ENCODE measurements around the gene WNK4.

The WNK4 gene

GRCh38 chr17:42841975-42842685 lies 61.7 kb downstream of the WNK4 start:
- no peak for DNase-seq (ENCODE audit: low spot score)

GRCh38 chr17:42843358-42843934 lies 63.0 kb downstream of the WNK4 start:
- peak; percentile 33 for DNase-seq (ENCODE audit: low spot score)

GRCh38 chr17:42844271-42844670 lies 63.9 kb downstream of the WNK4 start, which contains the start of gene AOC2:
Gene AOC2 (plus strand): TSS chr17:42844580. CDS start chr17:42844627, 47 bp downstream.
- DNase-seq (ENCODE audit: low spot score) = no peak

- no peak for DNase-seq (ENCODE audit: low spot score)
These were observed 64.5 kb downstream of the WNK4 start for GRCh38 chr17:42844761-42845555.

- no peak for DNase-seq (ENCODE audit: low spot score)
These were observed 65.1 kb downstream of the WNK4 start for GRCh38 chr17:42845556-42845917.

- DNase-seq (ENCODE audit: low spot score) = no peak
These were observed 65.6 kb downstream of the WNK4 start for GRCh38 chr17:42845918-42846593.

Measured in globus pallidus (tissue), 1 donor.